Small intestine (tissue), 7 donors: ENCODE measurements around the gene TMEM255B. TPM values are rescaled to one million over a fixed set of nuclear protein-coding genes. Genes with fewer than 3 reads are reported as not detected.

Source experiments
- DNase-seq, 2 donors: peaks; one replicate each; pipeline versions ENCODE4 v3.0.0 to v3.0.0-alpha.2; 2013
- FAIRE-seq: peaks from 2 replicates; lab custom pipeline; 2012; peaks lifted over from hg19 to GRCh38; lab: Jason Lieb, UNC
- H3K27ac ChIP-seq, 3 donors: one replicate each; pipeline ENCODE4 v1.5.1; 2013; ENCODE audit warnings: low read length in 2 of 3, mild to moderate bottlenecking in 2 of 3, control low read depth in 1 of 3, inconsistent platforms in 1 of 3, low read depth in 1 of 3, moderate library complexity in 1 of 3
- H3K27me3 ChIP-seq, 3 donors: one replicate each; pipeline ENCODE4 v1.6.1; 2013; ENCODE audit warnings: low read length in 3 of 3, inconsistent platforms in 1 of 3; ENCODE audit not compliant: control insufficient read depth in 3 of 3, insufficient read depth in 3 of 3
- H3K36me3 ChIP-seq, 3 donors: one replicate each; pipeline ENCODE4 v1.6.1; 2013; ENCODE audit warnings: low read length in 3 of 3, inconsistent platforms in 1 of 3, low read depth in 1 of 3, mild to moderate bottlenecking in 1 of 3, moderate library complexity in 1 of 3; ENCODE audit not compliant: control insufficient read depth in 3 of 3, insufficient read depth in 2 of 3
- H3K4me1 ChIP-seq, 3 donors: one replicate each; pipeline ENCODE4 v1.6.1; 2013; ENCODE audit warnings: low read length in 2 of 3, inconsistent platforms in 1 of 3, low read depth in 1 of 3, mild to moderate bottlenecking in 1 of 3, moderate library complexity in 1 of 3; ENCODE audit not compliant: control insufficient read depth in 3 of 3, insufficient read depth in 2 of 3
- H3K4me3 ChIP-seq, 3 donors: one replicate each; pipeline ENCODE4 v1.5.1; 2013; ENCODE audit warnings: low read length in 3 of 3, control low read depth in 1 of 3, inconsistent platforms in 1 of 3, low read depth in 1 of 3, mild to moderate bottlenecking in 1 of 3, moderate library complexity in 1 of 3
- H3K9me3 ChIP-seq, 2 donors: one replicate each; pipeline ENCODE4 v1.6.1; 2013; ENCODE audit warnings: low read depth in 1 of 2, low read length in 1 of 2; ENCODE audit not compliant: control insufficient read depth in 2 of 2, insufficient read depth in 1 of 2
- WGBS, 3 donors: extraction: QIAGEN DNeasy Blood & Tissue Kit; methylation state at CpG; one replicate each; pipeline ENCODE4 v1.1.7; 2013; 5-methylcytosine and 5-hydroxymethylcytosine counted together
- polyA plus RNA-seq, 4 donors: library from polyadenylated mRNA; stranded (reverse) in 3 of 4; unstranded in 1 of 4; fragments of 200-250 nt in 3 of 4; fragments of 120-200 nt in 1 of 4; gene quantifications; one replicate each; pipeline versions ENCODE4 v1.2.1 to v1.2.3, GENCODE V29; 2013
- donor health status: healthy with polysubstance abuse.
- donor health status: control.
- donor health status: control.
- donor health status: Bipolar disorder and iron deficiency.
- donor health status: healthy.

Gene TMEM255B
- polyA plus RNA-seq, 4 donors = 1.4 to 9.3 (median 2.6) TPM; not detected in 1

DNA sequence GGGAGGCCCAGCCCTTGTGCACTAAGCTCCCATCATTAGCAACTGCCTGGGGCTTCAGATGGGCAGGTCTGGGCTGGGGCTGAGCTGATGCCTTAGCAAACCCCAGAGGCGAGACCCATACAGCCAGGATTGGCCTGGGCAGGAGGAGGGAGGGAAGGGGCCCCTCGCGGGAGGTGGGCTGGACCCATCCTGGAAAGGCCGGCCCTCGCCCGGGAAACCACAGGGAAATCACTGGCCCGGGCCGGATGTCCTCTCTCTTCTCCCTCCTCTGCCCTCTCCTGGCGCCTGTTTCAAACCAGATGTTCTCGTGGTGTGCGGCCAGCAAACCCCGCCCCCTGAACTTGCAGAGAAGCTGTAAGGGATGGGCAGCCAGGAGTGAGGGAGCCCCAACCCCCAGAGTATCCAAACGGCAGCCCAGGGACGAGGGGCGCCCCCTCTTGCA lies 43.1 kb downstream of the TMEM255B start:
- FAIRE-seq = no peak
- peak in 1 of 2 donors; percentile 50 for DNase-seq
- H3K27me3 ChIP-seq = no peaks in the 10 kb centered on the region

GRCh38 chr13:113802761-113803160 lies 43.7 kb downstream of the TMEM255B start:
- no peaks in the 10 kb centered on the region for H3K36me3 ChIP-seq
- WGBS, 3 donors = 66 to 74% (median 71%) methylated on average over 20 to 25 of the region's 25 CpGs
- H3K4me3 ChIP-seq = no peak overlapping the region
- FAIRE-seq = no peak
- peaks cover 0 to 6% of the 10 kb centered on the region in 2 donors for H3K9me3 ChIP-seq
- H3K27me3 ChIP-seq = no peaks in the 10 kb centered on the region
- peaks cover 0 to 4% (median 0%) of the 10 kb centered on the region in 3 donors for H3K4me1 ChIP-seq
- DNase-seq = no peak
- H3K27ac ChIP-seq = no peak overlapping the region

More for the DNA sequence above, 43.1 kb downstream of the TMEM255B start:
- Histone ChIP-seq H3K36me3 (no peaks in the 10 kb centered on the region), H3K4me1 (peaks cover 0 to 4% (median 0%) of the 10 kb centered on the region in 3 donors), H3K9me3 (peaks cover 0 to 2% of the 10 kb centered on the region in 2 donors), H3K27ac (no peak overlapping the region), H3K4me3 (no peak overlapping the region)
- 12 to 19% (median 16%) methylated on average over 14 to 15 of the region's 15 CpGs for WGBS, 3 donors

GRCh38 chr13:113803409-113804016 lies 44.5 kb downstream of the TMEM255B start:
- DNase-seq = no peak
- Histone ChIP-seq H3K36me3 (no peaks in the 10 kb centered on the region), H3K4me1 (peaks cover 0 to 4% (median 0%) of the 10 kb centered on the region in 3 donors), H3K9me3 (peaks cover 0 to 13% of the 10 kb centered on the region in 2 donors), H3K4me3 (no peak overlapping the region), H3K27me3 (no peaks in the 10 kb centered on the region), H3K27ac (no peak overlapping the region)
- WGBS, 3 donors = 83 to 86% (median 86%) methylated on average over 32 of the region's 32 CpGs
- no peak for FAIRE-seq

- no peak overlapping the region for H3K27ac ChIP-seq
- no peaks in the 10 kb centered on the region for H3K27me3 ChIP-seq
- FAIRE-seq (no peak), DNase-seq (no peak)
- peaks cover 0 to 4% (median 0%) of the 10 kb centered on the region in 3 donors for H3K4me1 ChIP-seq
- H3K4me3 ChIP-seq = no peak overlapping the region
- H3K36me3 ChIP-seq = no peaks in the 10 kb centered on the region
- WGBS, 3 donors = 84 to 94% (median 90%) methylated on average over 22 to 34 of the region's 34 CpGs
- peaks cover 0 to 19% of the 10 kb centered on the region in 2 donors for H3K9me3 ChIP-seq
Observed at GRCh38 chr13:113804017-113804702, 45.1 kb downstream of the TMEM255B start.

DNA sequence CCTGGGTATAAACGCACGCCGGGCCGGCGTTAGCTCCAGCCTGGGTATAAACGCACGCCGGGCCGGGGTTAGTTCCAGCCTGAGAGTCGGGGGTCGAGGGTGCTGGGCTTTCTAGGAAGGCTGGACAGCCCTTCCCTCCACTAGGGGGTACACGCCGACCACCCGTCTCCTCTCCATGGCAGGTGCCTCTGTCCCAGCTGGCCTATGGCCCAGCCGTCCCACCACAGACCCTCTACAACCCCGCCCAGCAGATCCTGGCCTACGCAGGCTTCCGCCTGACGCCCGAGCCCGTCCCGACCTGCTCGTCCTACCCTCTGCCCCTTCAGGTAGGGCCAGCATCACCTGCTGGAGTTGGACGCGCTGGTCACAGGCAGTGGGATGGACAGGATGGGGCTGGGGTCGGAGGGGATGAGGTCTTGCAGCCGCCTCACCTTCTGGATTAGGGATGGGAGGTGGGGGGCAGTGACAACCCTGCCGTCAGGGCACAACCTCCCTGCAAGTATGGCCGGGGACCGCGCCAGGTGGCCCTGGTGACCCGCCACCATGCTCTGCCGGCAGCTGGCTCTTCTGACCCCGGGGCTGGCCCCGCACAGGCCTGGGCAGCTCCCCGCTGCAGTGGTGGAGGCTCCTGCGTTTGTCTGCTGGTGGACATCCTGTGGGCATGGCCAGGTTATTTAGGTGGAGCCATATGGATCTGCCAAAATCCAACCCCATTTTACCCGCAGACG lies 45.8 kb downstream of the TMEM255B start:
- WGBS, 3 donors = 88 to 91% (median 89%) methylated on average over 36 to 39 of the region's 39 CpGs
- Histone ChIP-seq H3K4me3 (no peak overlapping the region), H3K9me3 (peaks cover 0 to 24% of the 10 kb centered on the region in 2 donors), H3K27ac (no peak overlapping the region), H3K4me1 (peaks cover 0 to 4% (median 0%) of the 10 kb centered on the region in 3 donors), H3K36me3 (no peaks in the 10 kb centered on the region), H3K27me3 (no peaks in the 10 kb centered on the region)
- DNase-seq (no peak), FAIRE-seq (no peak)

DNA sequence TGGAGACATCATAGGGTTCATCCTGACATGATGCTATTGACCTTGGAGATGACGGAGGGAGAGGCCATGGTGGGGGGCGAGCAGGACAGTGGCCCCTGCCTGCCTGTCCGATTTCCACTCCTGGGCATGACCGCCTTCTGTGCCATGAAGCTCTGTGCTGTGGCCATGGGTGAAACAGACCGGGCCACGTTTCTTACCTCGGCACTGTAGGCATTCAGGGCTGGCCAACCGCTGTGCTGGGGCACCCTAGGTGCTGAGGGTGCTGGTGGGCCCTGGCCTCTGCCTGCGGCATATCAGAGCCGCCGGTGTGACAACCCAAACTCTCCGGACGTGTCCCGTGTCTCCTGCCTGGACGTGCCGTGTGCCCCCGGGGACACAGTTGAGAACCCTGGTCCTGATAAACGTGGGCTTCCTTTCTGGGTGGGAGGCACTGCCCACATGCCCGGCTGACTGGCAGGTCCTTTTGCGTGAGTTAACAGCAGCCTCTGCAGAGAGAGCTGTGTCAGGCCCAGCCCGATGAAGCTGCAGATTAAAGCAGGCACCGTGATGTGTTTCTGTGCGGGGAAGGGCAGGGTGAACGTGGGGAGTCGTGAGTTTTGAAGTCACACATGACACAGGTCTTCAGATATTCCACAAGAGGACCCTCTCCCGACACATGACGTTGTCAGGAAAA lies 46.5 kb downstream of the TMEM255B start:
- H3K4me3 ChIP-seq = no peak overlapping the region
- H3K9me3 ChIP-seq = peaks cover 0 to 29% of the 10 kb centered on the region in 2 donors
- 85 to 91% (median 88%) methylated on average over 27 of the region's 27 CpGs for WGBS, 3 donors
- peaks cover 0 to 4% (median 0%) of the 10 kb centered on the region in 3 donors for H3K4me1 ChIP-seq
- no peak overlapping the region for H3K27ac ChIP-seq
- DNase-seq = no peak
- H3K27me3 ChIP-seq = no peaks in the 10 kb centered on the region
- no peak for FAIRE-seq
- no peaks in the 10 kb centered on the region for H3K36me3 ChIP-seq

- Histone ChIP-seq H3K27me3 (no peaks in the 10 kb centered on the region), H3K4me1 (peaks cover 0 to 4% (median 0%) of the 10 kb centered on the region in 3 donors), H3K9me3 (peaks cover 0 to 31% of the 10 kb centered on the region in 2 donors), H3K4me3 (no peak overlapping the region), H3K27ac (no peak overlapping the region), H3K36me3 (no peaks in the 10 kb centered on the region)
- DNase-seq = no peak
- 81 to 89% (median 87%) methylated on average over 11 of the region's 11 CpGs for WGBS, 3 donors
- no peak for FAIRE-seq
Observed at GRCh38 chr13:113806104-113806471, 47.1 kb downstream of the TMEM255B start.

DNA sequence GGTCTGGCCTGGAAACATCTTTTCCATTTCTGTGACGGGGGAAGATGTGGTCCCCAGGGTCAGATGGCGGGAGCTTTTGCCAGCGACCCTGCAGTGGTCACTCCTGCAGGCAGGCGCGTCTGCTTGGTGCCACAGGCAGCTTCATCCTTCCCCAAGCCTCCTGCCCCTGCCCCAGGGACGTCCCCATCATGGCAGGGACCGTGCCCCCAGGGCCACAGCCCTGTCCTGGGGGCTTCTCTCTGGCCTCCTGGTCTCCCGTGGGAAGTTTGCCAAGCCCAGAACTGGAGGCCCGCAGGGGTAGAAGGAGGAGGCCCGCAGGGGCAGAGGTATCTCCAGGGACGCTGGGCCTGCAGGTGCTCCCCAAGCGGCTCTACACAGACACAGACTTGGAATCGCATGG lies 47.5 kb downstream of the TMEM255B start:
- Histone ChIP-seq H3K4me3 (no peak overlapping the region), H3K9me3 (peaks cover 0 to 31% of the 10 kb centered on the region in 2 donors), H3K4me1 (peaks cover 0 to 4% (median 0%) of the 10 kb centered on the region in 3 donors), H3K27me3 (no peaks in the 10 kb centered on the region), H3K27ac (no peak overlapping the region), H3K36me3 (no peaks in the 10 kb centered on the region)
- WGBS, 3 donors = 87 to 93% (median 90%) methylated on average over 13 of the region's 13 CpGs
- no peak for FAIRE-seq
- DNase-seq = no peak
